Retinal pigment epithelial cell (primary cell): ENCODE data around the gene PAK6.

Source experiments
- DNase-seq: peaks from one replicate; pipeline ENCODE4 v3.0.0-alpha.2; 2010; ENCODE audit warnings: low read depth
- H3K4me3 ChIP-seq: 2 replicates; pipeline ENCODE4 v1.5.1; 2011; ENCODE audit warnings: mild to moderate bottlenecking, low read length, control low read depth, moderate library complexity
- CTCF ChIP-seq: conservative IDR thresholded peaks from 2 replicates; pipeline ENCODE4 v1.5.1; 2011; ENCODE audit warnings: low read depth, low read length, control low read depth, inconsistent platforms

The PAK6 gene

GRCh38 chr15:40272485-40273056 lies 33.7 kb downstream of the PAK6 start:
- no peak overlapping the region for H3K4me3 ChIP-seq

DNA sequence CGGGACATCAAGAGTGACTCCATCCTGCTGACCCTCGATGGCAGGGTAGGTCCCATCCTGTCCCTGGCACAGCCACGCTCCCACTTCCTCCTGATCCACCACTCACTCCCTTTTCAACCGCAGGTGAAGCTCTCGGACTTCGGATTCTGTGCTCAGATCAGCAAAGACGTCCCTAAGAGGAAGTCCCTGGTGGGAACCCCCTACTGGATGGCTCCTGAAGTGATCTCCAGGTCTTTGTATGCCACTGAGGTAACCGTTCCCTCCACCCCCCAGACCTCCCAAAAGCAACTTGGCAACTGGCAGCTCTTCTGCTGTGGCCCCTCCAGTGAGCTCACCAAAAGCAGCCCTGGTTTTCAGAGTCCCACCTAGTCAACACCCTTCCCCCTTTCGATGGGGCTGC lies 34.6 kb downstream of the PAK6 start:
- no peak for TF ChIP-seq CTCF
- no peak for DNase-seq
- no peak overlapping the region for H3K4me3 ChIP-seq

More at GRCh38 chr15:40272485-40273056, 33.7 kb downstream of the PAK6 start:
- TF ChIP-seq CTCF = no peak
- no peak for DNase-seq

GRCh38 chr15:40274350-40275274 lies 35.7 kb downstream of the PAK6 start:
- H3K4me3 ChIP-seq = no peak overlapping the region
- DNase-seq = no peak
- peak; percentile 100 for TF ChIP-seq CTCF

GRCh38 chr15:40275523-40275922 lies 36.7 kb downstream of the PAK6 start:
- no peak for TF ChIP-seq CTCF
- H3K4me3 ChIP-seq = no peak overlapping the region
- DNase-seq = no peak

GRCh38 chr15:40275954-40276353 lies 37.1 kb downstream of the PAK6 start:
- no peak for TF ChIP-seq CTCF
- DNase-seq = no peak

DNA sequence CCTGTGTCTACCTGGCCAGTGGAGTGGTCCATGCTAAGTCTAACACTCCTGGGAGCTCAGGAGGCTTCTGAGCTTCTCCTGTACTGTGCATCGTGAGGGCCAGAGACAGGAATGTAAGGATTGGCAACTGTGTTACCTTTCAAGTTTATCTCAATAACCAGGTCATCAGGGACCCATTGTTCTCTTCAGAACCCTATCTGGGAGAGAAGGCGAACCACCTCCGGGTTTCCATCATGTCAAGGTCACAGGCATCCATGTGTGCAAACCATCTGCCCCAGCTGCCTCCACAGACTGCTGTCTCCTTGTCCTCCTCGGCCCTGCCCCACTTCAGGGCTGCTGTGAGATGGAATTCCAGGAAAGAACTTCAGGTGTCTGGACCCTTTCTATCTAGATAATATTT lies 38.1 kb downstream of the PAK6 start:
- TF ChIP-seq CTCF = no peak
- no peak overlapping the region for H3K4me3 ChIP-seq
- DNase-seq = no peak

More at GRCh38 chr15:40275954-40276353, 37.1 kb downstream of the PAK6 start:
- no peak overlapping the region for H3K4me3 ChIP-seq
